ENCODE results near the gene NDUFV3.
"Not testable (repeated sequence)": the region's sequence is repeated elsewhere in the genome, so short reads cannot be mapped to it uniquely, and the experiment has no call there.

Gene NDUFV3

DNA sequence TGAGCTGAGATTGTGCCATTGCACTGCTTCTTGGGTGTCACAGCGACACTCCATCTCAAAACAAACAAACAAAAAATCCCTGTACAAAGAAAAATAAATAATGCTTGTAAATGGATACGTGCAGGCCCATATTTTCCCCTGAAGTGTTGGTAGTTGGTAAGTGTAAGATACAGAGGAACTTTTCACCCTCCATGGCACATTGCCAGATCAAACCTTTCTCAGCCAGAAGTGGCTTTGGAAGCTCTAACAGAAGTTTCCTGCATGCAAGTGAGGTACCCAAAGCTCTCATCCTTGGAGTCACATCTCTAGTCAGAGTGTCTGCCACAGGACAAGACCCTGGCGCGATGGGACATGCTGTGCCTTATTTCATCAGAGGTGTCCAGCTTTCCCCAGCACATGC, 7.3 kb downstream of the NDUFV3 start:
- DNase-seq, result no peak

DNA sequence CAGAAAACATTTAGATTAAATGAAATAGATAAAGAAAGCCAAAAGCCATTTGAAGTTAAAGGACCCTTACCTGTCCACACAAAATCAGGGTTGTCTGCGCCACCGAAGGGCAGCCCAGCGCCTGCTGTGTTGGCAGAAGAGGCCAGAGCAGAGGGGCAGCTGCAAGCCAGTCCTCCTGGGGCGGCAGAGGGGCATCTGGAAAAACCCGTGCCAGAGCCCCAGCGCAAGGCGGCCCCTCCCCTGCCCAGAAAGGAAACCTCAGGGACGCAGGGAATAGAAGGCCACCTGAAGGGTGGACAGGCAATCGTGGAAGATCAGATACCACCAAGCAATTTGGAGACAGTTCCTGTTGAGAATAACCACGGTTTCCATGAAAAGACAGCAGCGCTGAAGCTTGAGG, 10.7 kb downstream of the NDUFV3 start:
- no peak for DNase-seq

DNA sequence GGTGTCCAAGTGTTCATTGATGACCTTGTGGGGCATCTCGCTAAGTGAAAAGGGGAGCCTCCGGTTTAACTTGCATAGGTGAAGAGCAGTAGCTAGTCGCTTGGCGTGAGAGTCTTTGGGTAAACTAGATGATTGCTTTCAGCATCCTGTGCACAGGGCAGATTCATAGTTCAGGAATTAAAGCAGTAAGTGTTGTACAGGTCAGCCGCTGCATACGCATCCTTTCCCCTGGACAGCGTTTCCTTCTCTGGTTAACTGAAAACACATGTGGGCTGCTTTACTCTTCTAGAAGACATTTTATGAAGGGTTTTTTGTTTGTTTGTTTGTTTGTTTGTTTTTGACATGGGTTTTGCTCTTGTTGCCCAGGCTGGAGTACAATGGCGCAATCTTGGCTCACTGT, 12.1 kb downstream of the NDUFV3 start:
- no peak for DNase-seq

- no peak for DNase-seq
Measured at GRCh38 chr21:42906233-42906632, 13.1 kb downstream of the NDUFV3 start.

DNA sequence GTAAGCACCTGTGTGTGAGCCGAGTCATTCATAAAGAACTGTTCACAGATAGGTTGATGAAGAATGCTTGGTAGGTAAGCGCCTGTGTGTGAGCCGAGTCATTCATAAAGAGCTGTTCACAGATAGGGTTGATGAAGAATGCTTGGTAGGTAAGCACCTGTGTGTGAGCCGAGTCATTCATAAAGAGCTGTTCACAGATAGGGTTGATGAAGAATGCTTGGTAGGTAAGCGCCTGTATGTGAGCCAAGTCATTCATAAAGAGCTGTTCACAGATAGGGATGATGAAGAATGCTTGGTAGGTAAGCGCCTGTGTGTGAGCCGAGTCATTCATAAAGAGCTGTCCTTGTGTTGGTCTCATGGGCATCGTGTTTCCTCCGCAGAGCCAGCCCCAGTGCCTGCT, 15.4 kb downstream of the NDUFV3 start:
- not testable (repeated sequence) for DNase-seq

GRCh38 chr21:42911920-42912319, 18.8 kb downstream of the NDUFV3 start:
- DNase-seq, result not testable (repeated sequence)

DNA sequence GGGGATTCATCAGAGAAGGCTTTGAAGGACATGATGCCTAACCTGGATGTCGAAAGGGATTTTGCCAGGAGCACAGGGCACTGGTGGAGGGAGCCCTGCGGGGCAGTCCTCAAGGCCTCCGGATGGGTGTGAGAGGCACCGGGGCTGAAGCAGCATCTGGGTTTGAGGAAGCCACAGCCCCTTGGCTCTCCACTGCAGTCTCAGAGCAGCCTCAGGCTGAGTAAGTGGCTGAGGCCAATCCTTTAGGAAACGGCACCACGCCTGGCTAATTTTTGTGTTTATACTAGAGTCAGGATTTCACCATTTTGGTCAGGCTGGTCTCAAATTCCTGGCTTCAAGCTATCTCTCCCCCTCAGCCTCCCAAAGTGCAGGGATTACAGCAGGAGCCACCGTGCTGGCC, 20.4 kb downstream of the NDUFV3 start:
- no peak for DNase-seq

DNA sequence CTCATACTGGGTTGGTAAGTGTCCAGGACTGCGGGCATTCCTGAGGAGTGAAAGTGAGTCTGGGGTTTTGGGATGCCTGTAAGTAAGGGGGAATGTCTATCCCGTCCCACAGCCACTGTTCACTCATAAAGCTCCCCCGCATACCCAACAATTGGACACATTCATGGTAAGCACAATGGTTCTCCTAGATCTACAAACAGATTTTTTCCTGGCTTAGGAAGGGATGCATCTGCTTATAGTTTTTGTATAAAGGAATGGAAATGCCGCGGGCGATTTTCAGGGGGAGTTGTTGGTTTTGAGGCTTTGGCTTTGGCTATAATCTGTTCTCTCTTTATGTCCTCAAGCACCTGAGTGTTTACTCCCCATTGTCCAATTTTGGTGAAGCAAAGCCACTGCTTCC, 25.2 kb downstream of the NDUFV3 start:
- no peak for DNase-seq

DNA sequence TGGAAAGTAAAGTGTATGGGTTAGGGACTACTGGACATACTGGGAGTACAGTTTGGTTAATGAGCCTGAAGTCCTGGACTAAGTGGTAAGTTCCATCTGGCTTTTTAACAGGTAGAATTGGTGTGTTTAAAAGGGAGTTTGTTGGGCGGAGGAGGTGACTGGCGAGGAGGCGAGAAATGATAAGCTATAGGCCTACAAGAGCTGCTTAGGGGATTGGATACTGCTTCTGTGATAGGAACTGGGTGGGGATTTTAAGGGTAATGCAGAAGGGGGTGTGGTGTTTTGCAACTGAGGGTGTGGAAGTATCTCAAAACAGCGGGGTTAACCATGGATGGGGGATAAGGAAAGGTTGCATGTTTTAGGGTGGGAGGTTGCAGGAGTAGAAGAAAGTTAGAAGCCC, 28.8 kb downstream of the NDUFV3 start:
- DNase-seq, result no peak

- DNase-seq, result no peak
Measured at GRCh38 chr21:42922918-42923317, 29.8 kb downstream of the NDUFV3 start.

GRCh38 chr21:42923553-42924432, 30.7 kb downstream of the NDUFV3 start:
- peak; percentile 96 for DNase-seq

- DNase-seq, result no peak
Measured at GRCh38 chr21:42924433-42924751, 31.3 kb downstream of the NDUFV3 start.

- peak; percentile 96 for DNase-seq
Measured at GRCh38 chr21:42925114-42925926, 32.2 kb downstream of the NDUFV3 start, which contains the start of gene ERVH48-1. TSS of gene ERVH48-1 (minus strand) at chr21:42925630. CDS start at chr21:42919006, 6,624 bp downstream.

GRCh38 chr21:42927474-42928200, 34.5 kb downstream of the NDUFV3 start:
- DNase-seq, result not testable (repeated sequence)

DNA sequence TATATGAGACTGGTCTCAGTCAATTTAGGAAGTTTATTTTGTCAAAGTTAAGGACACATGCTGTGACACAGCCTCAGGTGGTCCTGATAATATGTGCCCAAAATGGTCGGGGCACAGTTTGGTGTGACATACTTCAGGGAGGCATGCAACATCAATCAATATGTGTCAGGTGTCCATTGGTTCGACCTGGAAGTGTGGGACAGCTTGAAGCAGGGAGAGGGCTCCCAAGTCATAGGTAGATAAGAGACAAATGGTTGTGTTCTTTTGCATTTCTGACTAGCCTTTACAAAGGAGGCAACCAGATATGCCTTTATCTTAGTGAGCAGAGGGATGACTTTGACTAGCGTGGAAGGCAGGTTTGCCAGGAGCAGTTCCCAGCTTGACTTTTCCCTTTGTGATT, 36.9 kb downstream of the NDUFV3 start:
- no peak for DNase-seq

DNA sequence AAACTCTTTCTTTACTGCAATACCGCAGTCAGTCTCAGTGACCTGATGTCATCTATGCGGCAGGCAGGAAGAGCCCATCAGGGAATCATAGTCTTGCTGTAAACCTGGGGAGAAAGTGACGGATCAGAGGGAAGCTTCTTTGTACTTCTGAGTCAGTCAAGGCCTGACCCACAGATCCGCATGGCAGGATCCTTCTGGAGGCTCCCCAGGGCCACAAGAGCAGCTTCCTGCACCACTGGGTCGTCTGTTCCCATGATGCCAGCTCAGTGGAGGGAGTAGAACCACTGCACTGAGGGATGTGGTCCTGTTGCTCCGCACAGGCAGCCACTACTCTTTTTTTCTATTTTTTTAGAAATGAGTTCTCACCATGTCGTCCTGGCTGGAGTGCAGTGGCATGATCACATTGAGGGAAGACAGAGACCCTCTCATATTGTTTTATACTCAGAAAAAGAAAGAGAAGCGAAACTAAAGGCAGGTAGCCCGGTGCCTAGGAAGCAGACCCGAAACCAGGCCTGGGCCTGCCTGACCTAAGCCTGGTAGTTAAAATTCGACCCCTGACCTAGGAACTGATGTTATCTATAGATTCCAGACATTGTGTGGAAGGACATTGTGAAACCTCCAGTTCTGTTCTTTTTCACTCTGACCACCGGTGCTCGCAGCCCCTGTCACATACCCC, 38.6 kb downstream of the NDUFV3 start:
- peak; percentile 90 for DNase-seq

DNA sequence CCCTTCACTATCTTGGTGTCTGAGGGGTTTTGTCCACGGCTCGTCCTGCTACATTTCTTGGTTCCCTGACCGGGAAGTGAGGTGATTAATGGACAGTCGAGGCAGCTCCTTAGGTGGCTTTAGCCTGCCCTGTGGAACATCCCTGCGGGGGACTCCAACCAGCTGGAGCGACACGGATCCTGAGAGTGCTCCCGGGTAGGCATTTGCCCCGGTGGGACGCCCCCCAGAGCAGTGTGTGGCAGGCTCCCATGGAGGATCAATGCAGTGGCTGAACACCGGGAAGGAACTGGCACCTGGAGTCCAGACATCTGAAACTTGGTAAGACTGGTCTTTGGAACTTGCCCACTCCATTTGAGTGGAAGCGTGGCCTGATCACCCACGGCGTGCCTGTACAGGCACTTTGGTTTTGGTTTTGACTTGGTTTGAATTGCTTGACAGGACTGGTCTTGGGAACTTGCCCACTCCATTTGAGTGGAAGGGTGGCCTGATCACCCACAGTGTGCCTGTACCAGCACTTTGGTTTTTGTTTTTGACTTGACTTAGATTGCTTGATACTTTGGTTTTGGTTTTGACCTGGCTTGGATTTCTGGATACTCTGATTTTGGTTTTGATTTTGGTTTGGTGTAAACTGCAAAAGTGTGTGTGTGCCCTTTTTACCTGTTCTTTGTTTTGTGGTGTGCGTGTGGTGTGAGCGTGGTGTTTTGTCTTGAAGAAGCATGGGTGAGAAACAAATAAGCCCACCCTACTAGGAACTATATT, 39.4 kb downstream of the NDUFV3 start:
- not testable (repeated sequence) for DNase-seq

- DNase-seq, result not testable (repeated sequence)
Measured at GRCh38 chr21:42933137-42933970, 40.2 kb downstream of the NDUFV3 start.

- DNase-seq, result not testable (repeated sequence)
Measured at GRCh38 chr21:42933973-42934372, 40.9 kb downstream of the NDUFV3 start.

GRCh38 chr21:42936360-42936759, 43.3 kb downstream of the NDUFV3 start:
- DNase-seq, result not testable (repeated sequence)
